Activated CD8-positive, alpha-beta memory T cell treated with anti-CD3 and anti-CD28 coated beads for 48 hours (primary cell): ENCODE results near the gene LTA.
A peak's percentile ranks its signal among the peaks of the same experiment; 100 is the strongest.
"Not testable (repeated sequence)": the region's sequence is repeated elsewhere in the genome, so short reads cannot be mapped to it uniquely, and the experiment has no call there.

Source experiments
- DNase-seq, 3 experiments: peaks; one replicate each; pipeline ENCODE4 v3.0.0-alpha.2; 2020; ENCODE audit warnings: low read depth in 2 of 3, low spot score in 2 of 3

Gene LTA

GRCh38 chr6:31586599-31587281 lies 14.7 kb downstream of the LTA start:
- DNase-seq = no peak

GRCh38 chr6:31587791-31588777 lies 16.0 kb downstream of the LTA start:
- no peak for DNase-seq

DNA sequence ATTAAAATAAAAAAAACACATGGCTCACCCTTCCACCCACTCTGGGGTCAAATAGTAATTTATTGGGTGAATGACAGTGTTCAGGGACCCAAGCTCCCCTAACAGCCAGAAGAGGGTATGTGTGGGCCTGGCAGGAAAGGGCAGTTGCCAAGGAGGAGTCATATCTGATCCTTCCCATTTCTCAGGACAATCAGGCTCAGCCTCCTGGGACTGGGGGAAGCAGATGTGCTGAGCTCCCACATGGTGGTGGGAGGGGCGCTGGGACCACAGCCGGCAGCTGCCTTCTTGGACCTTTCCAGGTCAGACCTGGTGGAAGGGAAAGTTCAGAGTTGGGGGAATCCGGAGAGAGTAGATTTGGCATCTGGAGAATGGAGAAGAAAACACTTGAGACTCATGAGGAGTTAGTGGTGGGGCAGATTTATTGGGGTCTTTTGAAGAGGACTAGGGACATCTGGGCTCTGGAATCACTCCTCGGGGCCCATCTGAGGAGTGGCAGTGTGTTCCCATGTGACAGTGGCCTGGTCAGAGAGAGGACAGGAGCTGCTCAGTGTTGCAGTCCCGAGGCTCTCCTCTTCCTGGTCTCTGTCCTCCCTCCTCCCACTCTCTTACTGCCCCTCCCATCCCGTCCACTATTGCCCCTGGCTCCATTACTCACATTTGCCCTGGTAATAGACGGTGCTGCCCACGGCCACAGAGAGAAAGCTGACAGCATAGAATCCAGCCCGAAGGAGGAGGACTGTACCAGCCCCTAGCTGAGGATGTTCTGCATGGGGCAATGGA lies 17.0 kb downstream of the LTA start:
- DNase-seq = no peak

- DNase-seq = not testable (repeated sequence)
Observed at GRCh38 chr6:31590691-31591090, 18.6 kb downstream of the LTA start.

- DNase-seq = no peak
Observed at GRCh38 chr6:31592396-31592771, 20.3 kb downstream of the LTA start.

DNA sequence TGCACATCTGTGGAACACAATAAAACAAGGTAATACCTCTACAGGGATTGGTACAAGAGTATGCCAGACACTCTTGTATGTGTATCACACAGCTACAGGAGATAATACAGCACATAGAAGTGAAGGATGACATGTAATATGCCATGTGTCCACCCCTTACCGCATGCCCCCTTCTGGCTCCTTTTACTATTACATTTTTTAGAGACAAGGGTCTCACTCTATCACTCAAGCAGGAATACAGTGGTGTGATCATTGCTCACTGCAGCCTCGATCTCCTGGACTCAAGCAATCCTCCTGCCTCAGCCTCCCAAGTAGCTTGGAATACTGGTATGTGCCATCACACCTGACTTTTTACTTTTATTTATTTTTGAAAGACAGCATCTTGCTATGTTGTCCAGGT lies 24.9 kb downstream of the LTA start:
- no peak for DNase-seq

DNA sequence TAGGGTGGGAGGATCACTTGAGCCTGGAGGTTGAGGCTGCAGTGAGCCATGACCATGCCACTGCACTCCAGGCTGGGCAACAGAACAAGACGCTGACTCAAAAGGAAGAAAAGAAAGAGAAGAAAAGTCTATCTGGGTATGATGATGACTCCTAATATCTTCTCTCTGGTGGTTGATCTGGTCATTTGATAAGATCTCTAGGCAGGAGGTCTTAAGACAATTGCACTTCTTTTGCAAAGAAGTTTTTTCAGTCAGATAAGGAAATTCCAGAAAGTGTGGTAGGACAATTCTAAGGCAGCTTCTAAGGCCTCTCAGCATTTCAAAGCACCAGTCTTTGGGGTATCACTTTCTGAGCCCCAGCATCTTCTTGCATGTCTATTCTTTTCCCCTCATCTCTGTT lies 35.2 kb downstream of the LTA start:
- DNase-seq = no peak

DNA sequence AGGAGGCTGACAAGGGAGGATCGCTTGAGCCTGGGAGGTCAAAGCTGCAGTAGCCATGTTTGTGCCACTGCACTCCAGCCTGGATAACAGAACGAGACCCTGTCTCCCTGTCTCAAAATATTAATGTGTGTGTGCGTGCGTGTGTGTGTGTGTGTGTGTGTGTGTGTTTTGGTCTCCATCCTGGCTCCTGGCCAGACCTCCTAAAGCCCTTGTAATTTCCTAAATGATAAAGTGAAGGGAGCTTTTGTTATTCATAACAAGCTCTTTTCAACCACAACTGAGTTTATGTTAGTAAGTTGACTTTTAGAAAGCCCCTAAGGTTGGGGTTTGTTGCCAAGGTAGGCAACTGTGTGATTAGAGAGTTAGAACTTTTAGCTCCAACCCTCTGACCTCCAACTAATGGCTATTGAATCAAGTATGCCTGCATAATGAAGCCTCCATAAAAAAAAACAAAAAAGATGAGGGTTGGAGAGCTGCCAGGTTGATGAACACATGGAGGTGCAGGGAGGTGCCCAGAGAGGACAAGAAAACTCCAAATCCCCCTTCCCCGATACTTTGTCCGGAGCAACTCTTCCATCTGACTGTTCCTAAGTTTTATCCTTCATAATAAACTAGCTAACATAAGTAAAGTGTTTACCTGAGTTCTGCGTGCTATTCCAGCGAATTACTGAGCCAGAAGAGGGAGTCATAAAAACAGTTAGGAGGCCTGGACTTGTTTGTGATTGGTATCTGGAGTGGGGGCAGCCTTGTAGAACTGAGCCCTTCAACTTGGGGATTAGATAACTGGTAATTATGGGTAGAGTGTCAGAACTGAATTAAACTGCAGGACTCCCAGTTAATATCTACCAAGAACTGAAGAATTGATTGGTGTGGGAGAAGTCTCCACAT lies 37.7 kb downstream of the LTA start:
- DNase-seq = no peak

GRCh38 chr6:31610968-31611367 lies 38.9 kb downstream of the LTA start:
- DNase-seq = no peak

- DNase-seq = no peak
Observed at GRCh38 chr6:31614075-31614619, 42.1 kb downstream of the LTA start.

GRCh38 chr6:31614684-31615578 lies 42.8 kb downstream of the LTA start, which contains the start of gene AIF1:
Gene AIF1 (plus strand): TSS chr6:31615234. CDS start chr6:31615330, 96 bp downstream.
- no peak for DNase-seq

DNA sequence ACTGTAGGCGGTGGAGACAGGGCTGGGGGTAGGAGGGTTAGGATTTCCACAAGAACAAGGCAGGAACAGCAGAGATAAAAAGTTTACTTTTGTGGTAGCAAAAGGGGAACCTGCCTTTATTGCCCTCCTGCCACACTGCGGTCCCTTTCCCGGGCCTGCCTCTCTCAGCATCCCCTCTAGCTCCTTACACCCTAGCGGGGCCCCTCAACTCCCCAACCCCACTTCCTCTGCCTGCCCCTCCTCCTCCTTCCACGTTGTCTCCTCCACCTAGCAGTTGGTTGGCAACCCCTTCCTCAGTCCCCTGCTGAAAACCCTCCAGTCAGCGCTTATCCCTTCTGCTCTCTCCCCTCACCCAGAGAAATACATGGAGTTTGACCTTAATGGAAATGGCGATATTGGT lies 43.7 kb downstream of the LTA start:
- DNase-seq = peak in 1 of 3 experiments; percentile 37

DNA sequence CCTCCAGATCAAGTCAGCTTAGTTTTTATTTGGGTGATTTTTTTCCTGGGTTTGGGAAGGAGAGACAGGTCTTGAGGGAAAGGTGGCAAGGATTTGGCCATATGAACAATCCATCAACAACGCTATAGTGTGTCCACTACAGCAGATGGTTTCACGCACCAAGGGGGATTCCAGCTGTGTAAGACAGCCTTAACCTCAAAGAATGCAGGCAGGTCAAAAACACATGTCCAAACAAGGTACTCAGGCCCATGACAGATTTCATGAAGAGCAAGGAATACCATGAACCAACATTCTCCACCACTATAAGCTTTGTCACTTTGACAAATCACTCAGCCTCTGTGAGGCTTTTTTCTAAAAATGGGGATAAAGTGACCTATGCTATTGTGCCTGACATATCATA lies 44.9 kb downstream of the LTA start:
- no peak for DNase-seq

DNA sequence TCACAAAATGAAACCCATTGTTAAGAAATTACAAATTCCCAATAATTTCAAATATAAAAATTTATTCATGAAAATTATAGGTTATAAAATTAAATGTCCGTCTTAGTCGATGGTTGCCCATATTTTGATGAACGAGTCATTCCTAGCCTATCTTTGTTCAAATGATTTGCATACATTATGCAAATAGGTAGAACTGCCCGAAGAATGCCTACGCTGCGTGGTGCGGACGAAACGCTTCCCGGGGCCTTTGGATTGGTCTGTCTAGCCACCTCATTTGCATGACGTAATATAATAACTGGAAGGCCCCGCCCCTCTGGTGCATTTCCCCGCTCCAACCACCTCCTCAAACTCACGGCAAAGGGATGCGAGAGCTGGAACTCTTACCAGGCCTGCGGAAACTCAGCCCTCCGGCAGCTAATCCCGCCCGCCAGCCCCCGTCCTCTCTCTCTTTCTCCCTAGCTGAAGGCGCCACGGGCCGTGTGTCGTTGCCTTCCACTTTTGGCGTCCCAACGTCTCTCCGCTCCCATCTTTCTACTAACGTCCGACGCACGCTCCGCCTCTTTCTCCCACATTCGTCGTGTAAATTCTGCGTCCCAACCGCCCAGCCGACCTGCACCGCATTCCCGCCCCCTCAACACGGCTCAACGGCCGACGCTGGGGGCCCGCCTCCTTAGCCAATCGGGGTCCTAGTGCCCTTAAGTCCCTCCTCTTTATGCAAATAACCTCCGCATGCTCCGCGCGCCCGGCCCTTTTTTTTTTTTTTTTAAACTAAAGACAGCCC lies 47.9 kb downstream of the LTA start:
- peak; percentile 81 to 95 (median 85) for DNase-seq

GRCh38 chr6:31620586-31621319 lies 48.7 kb downstream of the LTA start, which contains the start of gene PRRC2A:
Gene PRRC2A (plus strand): TSS chr6:31620715. CDS start chr6:31622790, 2,075 bp downstream.
- DNase-seq = peak in 2 of 3 experiments; percentile 86 to 89

DNA sequence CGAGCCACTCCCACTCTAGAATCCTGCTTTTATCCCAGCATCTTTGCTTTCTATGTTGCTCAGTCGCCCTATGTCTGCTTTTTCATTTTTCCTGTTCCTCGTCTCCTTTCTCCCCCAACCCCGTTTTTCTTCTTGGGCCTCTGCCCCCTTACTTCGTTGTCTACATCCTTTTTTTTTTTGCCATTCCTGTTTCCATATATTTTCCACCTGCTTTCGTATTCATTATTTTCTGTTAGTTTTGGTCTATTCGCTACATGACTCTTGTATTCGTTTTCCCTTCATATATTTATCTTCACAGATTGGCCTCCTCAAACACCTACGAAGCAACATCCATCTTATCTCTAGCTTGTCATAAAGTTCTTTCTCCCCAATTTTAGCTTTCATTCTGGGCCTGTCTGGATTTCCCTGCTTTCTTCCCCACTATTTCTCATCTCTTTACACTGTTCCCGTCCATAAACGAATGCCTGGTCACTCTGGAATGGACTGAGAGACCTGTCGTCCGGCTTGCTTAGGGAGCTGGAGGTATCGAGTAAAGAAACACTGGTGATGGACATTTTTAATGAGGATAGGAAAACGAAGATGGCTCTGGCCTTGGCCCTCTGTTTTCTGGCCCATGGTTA lies 49.3 kb downstream of the LTA start:
- DNase-seq = no peak

DNA sequence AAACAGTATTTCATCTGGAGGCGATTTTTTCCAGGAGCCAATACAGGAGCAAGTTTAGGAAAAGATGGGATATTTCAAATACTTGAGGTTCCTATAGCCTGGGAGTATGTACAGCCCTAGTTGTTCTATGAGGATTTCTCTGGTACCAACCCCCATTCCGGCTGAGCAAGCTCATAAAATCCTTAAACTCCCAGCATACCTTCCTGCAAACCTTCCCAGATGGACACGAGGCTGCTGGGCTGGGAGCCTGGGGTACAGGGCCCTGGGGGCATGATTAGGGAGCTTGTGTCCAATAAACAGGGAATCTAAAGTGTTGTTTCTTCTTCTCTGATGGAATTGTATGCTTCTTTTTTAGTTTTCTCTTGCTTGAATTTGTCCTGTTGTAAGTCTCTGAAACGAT lies 49.9 kb downstream of the LTA start:
- DNase-seq = no peak
